Measurements from ENCODE around the gene CNNM4.
A peak's percentile ranks its signal among the peaks of the same experiment; 100 is the strongest.

The CNNM4 gene

DNA sequence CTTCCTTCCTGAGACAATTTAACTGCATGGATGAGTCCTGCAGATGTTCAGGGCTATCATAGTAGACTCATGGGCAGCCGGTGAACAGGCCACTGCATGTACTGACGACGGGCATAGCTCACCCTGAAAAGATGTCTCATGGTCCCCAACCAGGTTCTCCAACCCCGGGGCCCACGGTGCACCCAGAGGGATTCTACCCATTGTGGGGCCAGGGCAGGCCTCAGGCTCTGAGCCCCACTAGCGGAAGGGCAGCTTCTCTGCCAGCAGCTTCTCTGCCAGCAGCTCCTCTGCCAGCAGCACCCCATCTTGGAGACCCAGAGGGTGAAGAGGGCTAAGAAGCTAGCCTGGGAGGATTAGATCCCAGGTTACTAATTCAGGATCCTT, 3.2 kb upstream of the CNNM4 start:
- DNase-seq (no peak), ATAC-seq (ENCODE audit: insufficient read depth, low read depth) (no peak)
- Histone ChIP-seq H2AFZ (ENCODE audit: low read depth, low read length) (peak overlapping the region; percentile 17; the same call in 1 of the 2 replicates), H3K4me1 (ENCODE audit: insufficient read depth, low read length) (peaks cover 29% of the 10 kb centered on the region), H3K36me3 (ENCODE audit: insufficient read depth, low read length) (no peaks in the 10 kb centered on the region), H3K9me3 (ENCODE audit: insufficient read depth, low read length, severe bottlenecking) (no peaks in the 10 kb centered on the region), H3K27me3 (ENCODE audit: insufficient read depth, low read length, poor library complexity) (no peaks in the 10 kb centered on the region), H3K27ac (ENCODE audit: low read length) (no peak overlapping the region), H3K4me3 (ENCODE audit: low read depth in 1 of 2, low read length in 2 of 2) (no peak overlapping the region), H3K79me2 (ENCODE audit: insufficient read depth, low read length) (peaks cover 16% of the 10 kb centered on the region), H4K20me1 (ENCODE audit: insufficient read depth, low read length) (no peaks in the 10 kb centered on the region), H3K9ac (ENCODE audit: low read depth, low read length) (no peak overlapping the region), H3K4me2 (ENCODE audit: insufficient read depth, low read length) (no peak overlapping the region)
- no peak for TF ChIP-seq EZH2 (IDR thresholded peaks at IDR 0.05; ENCODE audit: borderline replicate concordance, low read depth, low read length, severe bottlenecking)
- TF ChIP-seq CTCF (IDR thresholded peaks at IDR 0.05; ENCODE audit: borderline replicate concordance, extremely low read depth, low read length, poor library complexity, severe bottlenecking), result no peak

DNA sequence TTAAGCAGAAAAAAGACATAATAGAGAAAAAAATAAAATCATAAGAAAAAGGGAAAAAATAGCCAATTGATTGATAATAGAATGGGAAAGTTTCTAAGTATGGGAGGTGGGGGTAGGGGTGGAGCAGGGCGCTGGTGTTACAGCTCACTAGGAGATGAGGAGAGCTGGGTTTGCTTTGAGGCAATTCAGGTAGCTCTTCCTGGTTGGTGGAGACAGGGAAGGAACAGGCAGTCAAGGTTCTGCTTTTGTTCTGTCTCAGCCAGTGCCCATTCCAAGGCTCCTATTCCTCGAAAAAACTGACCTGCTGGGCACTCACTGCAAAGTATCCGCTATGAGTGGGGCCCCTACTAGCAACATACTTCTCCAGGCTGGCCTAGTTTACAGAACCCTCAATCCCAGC, 1.7 kb upstream of the CNNM4 start:
- DNase-seq, result no peak
- H3K4me3 ChIP-seq (ENCODE audit: low read depth in 1 of 2, low read length in 2 of 2), result no peak overlapping the region
- peaks cover 29% of the 10 kb centered on the region for H3K79me2 ChIP-seq (ENCODE audit: insufficient read depth, low read length)
- no peak overlapping the region for H3K27ac ChIP-seq (ENCODE audit: low read length)
- no peaks in the 10 kb centered on the region for H3K36me3 ChIP-seq (ENCODE audit: insufficient read depth, low read length)
- no peaks in the 10 kb centered on the region for H3K27me3 ChIP-seq (ENCODE audit: insufficient read depth, low read length, poor library complexity)
- H3K4me2 ChIP-seq (ENCODE audit: insufficient read depth, low read length), result no peak overlapping the region
- no peak overlapping the region for H3K9ac ChIP-seq (ENCODE audit: low read depth, low read length)
- no peak for TF ChIP-seq EZH2 (IDR thresholded peaks at IDR 0.05; ENCODE audit: borderline replicate concordance, low read depth, low read length, severe bottlenecking)
- H3K4me1 ChIP-seq (ENCODE audit: insufficient read depth, low read length), result peaks cover 45% of the 10 kb centered on the region
- ATAC-seq (ENCODE audit: insufficient read depth, low read depth), result no peak
- H4K20me1 ChIP-seq (ENCODE audit: insufficient read depth, low read length), result no peaks in the 10 kb centered on the region
- H3K9me3 ChIP-seq (ENCODE audit: insufficient read depth, low read length, severe bottlenecking), result no peaks in the 10 kb centered on the region
- H2AFZ ChIP-seq (ENCODE audit: low read depth, low read length), result peak overlapping the region; percentile 69

DNA sequence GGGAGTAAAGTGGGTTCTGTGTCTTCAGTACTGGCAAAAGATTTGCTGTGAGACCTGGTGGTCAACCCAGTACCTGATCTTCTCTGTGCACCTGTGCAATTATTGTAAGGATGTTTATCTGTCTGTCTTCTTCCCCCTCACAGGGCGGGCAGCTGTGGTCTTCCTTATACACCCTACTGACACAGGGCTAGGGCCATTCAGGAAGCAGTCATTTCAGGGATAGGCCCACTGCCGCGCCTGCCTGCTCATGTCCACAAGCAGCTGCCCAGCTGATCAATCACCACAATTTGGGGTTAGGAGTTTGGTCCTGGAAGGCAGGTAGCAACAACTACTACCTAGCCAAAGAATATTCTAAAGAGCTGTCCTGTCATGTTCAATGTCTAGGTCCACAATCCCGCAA, 1.2 kb upstream of the CNNM4 start:
- Histone ChIP-seq H3K36me3 (ENCODE audit: insufficient read depth, low read length) (no peaks in the 10 kb centered on the region), H3K4me1 (ENCODE audit: insufficient read depth, low read length) (peaks cover 50% of the 10 kb centered on the region), H2AFZ (ENCODE audit: low read depth, low read length) (peak overlapping the region; percentile 69), H3K27me3 (ENCODE audit: insufficient read depth, low read length, poor library complexity) (no peaks in the 10 kb centered on the region), H3K27ac (ENCODE audit: low read length) (no peak overlapping the region), H3K9ac (ENCODE audit: low read depth, low read length) (no peak overlapping the region), H3K4me3 (ENCODE audit: low read depth in 1 of 2, low read length in 2 of 2) (peak overlapping the region in 1 of 2 experiments; percentile 53; a peak in 1 of 4 replicates), H3K79me2 (ENCODE audit: insufficient read depth, low read length) (peaks cover 34% of the 10 kb centered on the region), H3K9me3 (ENCODE audit: insufficient read depth, low read length, severe bottlenecking) (no peaks in the 10 kb centered on the region), H4K20me1 (ENCODE audit: insufficient read depth, low read length) (no peaks in the 10 kb centered on the region), H3K4me2 (ENCODE audit: insufficient read depth, low read length) (peak overlapping the region; percentile 65)
- ATAC-seq (ENCODE audit: insufficient read depth, low read depth) (no peak), DNase-seq (no peak)
- TF ChIP-seq EZH2 (IDR thresholded peaks at IDR 0.05; ENCODE audit: borderline replicate concordance, low read depth, low read length, severe bottlenecking) (no peak), CTCF (IDR thresholded peaks at IDR 0.05; ENCODE audit: borderline replicate concordance, extremely low read depth, low read length, poor library complexity, severe bottlenecking) (no peak)

GRCh38 chr2:96760986-96761832, 507 bp downstream of the CNNM4 start:
- Histone ChIP-seq H4K20me1 (ENCODE audit: insufficient read depth, low read length) (no peaks in the 10 kb centered on the region), H3K9me3 (ENCODE audit: insufficient read depth, low read length, severe bottlenecking) (no peaks in the 10 kb centered on the region), H3K36me3 (ENCODE audit: insufficient read depth, low read length) (no peaks in the 10 kb centered on the region), H3K79me2 (ENCODE audit: insufficient read depth, low read length) (peaks cover 39% of the 10 kb centered on the region), H3K9ac (ENCODE audit: low read depth, low read length) (peak overlapping the region; percentile 54), H3K27ac (ENCODE audit: low read length) (peak overlapping the region; percentile 62), H2AFZ (ENCODE audit: low read depth, low read length) (peak overlapping the region; percentile 69), H3K27me3 (ENCODE audit: insufficient read depth, low read length, poor library complexity) (no peaks in the 10 kb centered on the region), H3K4me2 (ENCODE audit: insufficient read depth, low read length) (peak overlapping the region; percentile 94), H3K4me3 (ENCODE audit: low read depth in 1 of 2, low read length in 2 of 2) (peak overlapping the region; percentile 16 to 65; a peak in 3 of 4 replicates), H3K4me1 (ENCODE audit: insufficient read depth, low read length) (peaks cover 58% of the 10 kb centered on the region)
- peak; percentile 57 for ATAC-seq (ENCODE audit: insufficient read depth, low read depth)
- no peak for DNase-seq
- TF ChIP-seq EZH2 (IDR thresholded peaks at IDR 0.05; ENCODE audit: borderline replicate concordance, low read depth, low read length, severe bottlenecking), result no peak
- peak; percentile 77 for TF ChIP-seq CTCF (IDR thresholded peaks at IDR 0.05; ENCODE audit: borderline replicate concordance, extremely low read depth, low read length, poor library complexity, severe bottlenecking)

Measured in DND-41 (cell line).